ENCODE results near the gene THOP1. TPM values are rescaled to one million over a fixed set of nuclear protein-coding genes. Genes with fewer than 3 reads are reported as not detected.

The THOP1 gene
- total and polyA plus RNA-seq, 10 of the 15 experiments (the other 5 are each of a cell fraction or from before 2014, with no cell fraction given): 1.9 to 270 (median 169) TPM

DNA sequence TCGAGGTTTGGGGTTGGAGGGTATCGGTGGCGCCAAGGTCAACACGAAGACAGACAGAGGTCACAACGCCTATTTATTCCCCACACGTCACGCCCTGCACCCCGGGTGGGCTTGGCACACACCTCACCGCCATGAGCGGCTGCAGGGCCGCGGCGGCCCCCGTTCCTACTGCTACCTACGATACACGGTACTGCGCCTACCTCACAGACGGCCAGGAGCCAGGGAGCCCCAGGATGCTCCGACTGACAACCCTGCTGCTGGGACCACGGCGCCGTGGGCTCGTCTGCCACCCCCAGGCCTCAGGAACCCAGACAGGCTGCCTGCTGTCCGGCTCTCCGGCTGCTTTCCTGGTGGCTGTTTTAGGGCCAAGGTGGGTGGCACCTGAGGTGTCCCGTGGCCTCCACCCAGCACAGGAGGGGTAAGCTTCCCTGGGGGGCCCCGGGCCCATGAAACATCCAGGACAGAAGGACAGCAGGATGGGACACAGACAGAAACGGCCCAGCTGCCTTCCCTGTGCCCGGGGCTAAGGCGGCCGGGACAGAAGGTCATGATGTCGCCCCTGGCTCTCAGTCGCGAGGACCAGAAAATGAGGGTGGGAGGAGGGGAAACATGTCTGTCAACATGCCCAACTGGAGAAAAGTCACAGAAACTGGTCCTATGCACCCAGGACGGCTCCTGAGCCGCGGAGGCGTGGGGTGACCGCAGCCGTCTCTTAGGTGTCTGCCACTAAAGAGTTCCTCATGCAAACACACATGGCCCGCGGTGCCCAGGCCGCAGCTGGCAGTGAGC is 30.4 kb upstream of the THOP1 start:
- SMC1A ChIA-PET (ENCODE audit: uncharacterized antibody, unreplicated experiment): no interaction called here
- Histone ChIP-seq H3K79me2 (ENCODE audit: control insufficient read depth, insufficient read depth, low read length) (no peaks in the 10 kb centered on the region), H3K4me1 (ENCODE audit: control insufficient read depth, insufficient read depth, low read length) (no peaks in the 10 kb centered on the region; the same call in 1 of the 2 replicates), H3K9ac (ENCODE audit: control insufficient read depth, insufficient read depth, low read length) (no peak overlapping the region), H3K9me3 (replicated peaks; ENCODE audit: control insufficient read depth, insufficient read depth, low read length) (no peaks in the 10 kb centered on the region), H4K20me1 (ENCODE audit: control insufficient read depth, insufficient read depth) (no peaks in the 10 kb centered on the region), H3K27me3 (replicated peaks in 1 of 2; ENCODE audit: control insufficient read depth in 2 of 2, insufficient read depth in 2 of 2, low read length in 1 of 2) (no peaks in the 10 kb centered on the region), H3K36me3 (ENCODE audit: control insufficient read depth in 2 of 2, insufficient read depth in 2 of 2, low read length in 1 of 2) (peaks cover 8 to 18% of the 10 kb centered on the region in 2 experiments; a peak in 3 of 4 replicates), H3K27ac (ENCODE audit: control insufficient read depth, insufficient read depth) (no peak overlapping the region), H3K4me2 (ENCODE audit: control insufficient read depth, insufficient read depth) (no peak overlapping the region), H2AFZ (ENCODE audit: control insufficient read depth, low read depth, low read length) (no peak overlapping the region), H3K4me3 (no peak overlapping the region)
- FAIRE-seq (no peak), DNase-seq (ENCODE audit: low read depth, low spot score) (no peak), ATAC-seq (no peak)
- TSS peak; percentile 45 for BruUV-seq (replicated peaks)
- intact Hi-C loops (cut with micrococcal nuclease; ENCODE audit: unreplicated experiment): no loop called here
- TF ChIP-seq POLR2A (IDR thresholded peaks at IDR 0.05; ENCODE audit: low read depth, low read length): 0 out of 2 replicates have a peak, but pooled peaks have one; percentile 20
- TF ChIP-seq, protein P1, sequence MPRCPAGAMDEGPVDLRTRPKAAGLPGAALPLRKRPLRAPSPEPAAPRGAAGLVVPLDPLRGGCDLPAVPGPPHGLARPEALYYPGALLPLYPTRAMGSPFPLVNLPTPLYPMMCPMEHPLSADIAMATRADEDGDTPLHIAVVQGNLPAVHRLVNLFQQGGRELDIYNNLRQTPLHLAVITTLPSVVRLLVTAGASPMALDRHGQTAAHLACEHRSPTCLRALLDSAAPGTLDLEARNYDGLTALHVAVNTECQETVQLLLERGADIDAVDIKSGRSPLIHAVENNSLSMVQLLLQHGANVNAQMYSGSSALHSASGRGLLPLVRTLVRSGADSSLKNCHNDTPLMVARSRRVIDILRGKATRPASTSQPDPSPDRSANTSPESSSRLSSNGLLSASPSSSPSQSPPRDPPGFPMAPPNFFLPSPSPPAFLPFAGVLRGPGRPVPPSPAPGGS (IDR thresholded peaks at IDR 0.05; ENCODE audit: borderline replicate concordance, insufficient read depth, low read depth, low read length, poor library complexity, severe bottlenecking): no peak
- POLR2A ChIA-PET: no interaction called here
- in situ Hi-C loops (cut with MboI): loop anchor here (5.0 kb wide), 1 partner anchor 288 kb away; no protein-coding TSS in a partner anchor
- CTCF ChIA-PET: interaction anchor here (1.0 kb wide), 1 partner anchor 107 kb away, joined by 3 read pairs; no protein-coding TSS in a partner anchor
- RAD21 ChIA-PET (ENCODE audit: unreplicated experiment): no interaction called here
- 90% methylated on average over 43 of the region's 43 CpGs for WGBS (ENCODE audit: insufficient coverage, insufficient replicate concordance, low lambda C conversion rate, missing lambda C conversion rate)

DNA sequence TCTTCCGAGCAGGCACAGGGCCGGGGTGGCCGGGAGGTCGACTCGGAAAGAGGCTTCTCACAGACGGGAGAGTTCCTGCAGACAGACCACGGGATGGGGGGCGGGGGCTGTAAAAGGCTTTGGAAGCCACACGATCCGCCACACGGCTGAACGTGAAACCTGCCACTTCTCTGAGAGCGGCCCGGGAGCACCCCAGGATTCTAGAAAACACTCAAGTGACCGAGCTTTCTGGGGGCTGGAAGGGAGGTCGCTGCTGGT is 29.9 kb upstream of the THOP1 start:
- ChIA-PET RAD21 (ENCODE audit: unreplicated experiment) (no interaction called here), SMC1A (ENCODE audit: uncharacterized antibody, unreplicated experiment) (no interaction called here), CTCF (no interaction called here), POLR2A (no interaction called here)
- H3K27me3 ChIP-seq (replicated peaks in 1 of 2; ENCODE audit: control insufficient read depth in 2 of 2, insufficient read depth in 2 of 2, low read length in 1 of 2): no peaks in the 10 kb centered on the region
- no peaks in the 10 kb centered on the region for H3K9me3 ChIP-seq (replicated peaks; ENCODE audit: control insufficient read depth, insufficient read depth, low read length)
- no peak for ATAC-seq
- BruUV-seq (replicated peaks): no TSS peak
- no peak for DNase-seq (ENCODE audit: low read depth, low spot score)
- intact Hi-C loops (cut with micrococcal nuclease; ENCODE audit: unreplicated experiment) (no loop called here), in situ Hi-C loops (cut with MboI) (no loop called here)
- no peak overlapping the region for H2AFZ ChIP-seq (ENCODE audit: control insufficient read depth, low read depth, low read length)
- WGBS (ENCODE audit: insufficient coverage, insufficient replicate concordance, low lambda C conversion rate, missing lambda C conversion rate): 97% methylated on average over 16 of the region's 16 CpGs
- no peak overlapping the region for H3K4me3 ChIP-seq
- no peaks in the 10 kb centered on the region for H4K20me1 ChIP-seq (ENCODE audit: control insufficient read depth, insufficient read depth)
- H3K36me3 ChIP-seq (ENCODE audit: control insufficient read depth in 2 of 2, insufficient read depth in 2 of 2, low read length in 1 of 2): peaks cover 8 to 18% of the 10 kb centered on the region in 2 experiments; a peak in 3 of 4 replicates
- no peaks in the 10 kb centered on the region; the same call in 1 of the 2 replicates for H3K4me1 ChIP-seq (ENCODE audit: control insufficient read depth, insufficient read depth, low read length)
- no peak overlapping the region for H3K9ac ChIP-seq (ENCODE audit: control insufficient read depth, insufficient read depth, low read length)
- no peak overlapping the region for H3K4me2 ChIP-seq (ENCODE audit: control insufficient read depth, insufficient read depth)
- no peak for FAIRE-seq
- no peaks in the 10 kb centered on the region for H3K79me2 ChIP-seq (ENCODE audit: control insufficient read depth, insufficient read depth, low read length)
- H3K27ac ChIP-seq (ENCODE audit: control insufficient read depth, insufficient read depth): no peak overlapping the region
- TF ChIP-seq, protein P2, sequence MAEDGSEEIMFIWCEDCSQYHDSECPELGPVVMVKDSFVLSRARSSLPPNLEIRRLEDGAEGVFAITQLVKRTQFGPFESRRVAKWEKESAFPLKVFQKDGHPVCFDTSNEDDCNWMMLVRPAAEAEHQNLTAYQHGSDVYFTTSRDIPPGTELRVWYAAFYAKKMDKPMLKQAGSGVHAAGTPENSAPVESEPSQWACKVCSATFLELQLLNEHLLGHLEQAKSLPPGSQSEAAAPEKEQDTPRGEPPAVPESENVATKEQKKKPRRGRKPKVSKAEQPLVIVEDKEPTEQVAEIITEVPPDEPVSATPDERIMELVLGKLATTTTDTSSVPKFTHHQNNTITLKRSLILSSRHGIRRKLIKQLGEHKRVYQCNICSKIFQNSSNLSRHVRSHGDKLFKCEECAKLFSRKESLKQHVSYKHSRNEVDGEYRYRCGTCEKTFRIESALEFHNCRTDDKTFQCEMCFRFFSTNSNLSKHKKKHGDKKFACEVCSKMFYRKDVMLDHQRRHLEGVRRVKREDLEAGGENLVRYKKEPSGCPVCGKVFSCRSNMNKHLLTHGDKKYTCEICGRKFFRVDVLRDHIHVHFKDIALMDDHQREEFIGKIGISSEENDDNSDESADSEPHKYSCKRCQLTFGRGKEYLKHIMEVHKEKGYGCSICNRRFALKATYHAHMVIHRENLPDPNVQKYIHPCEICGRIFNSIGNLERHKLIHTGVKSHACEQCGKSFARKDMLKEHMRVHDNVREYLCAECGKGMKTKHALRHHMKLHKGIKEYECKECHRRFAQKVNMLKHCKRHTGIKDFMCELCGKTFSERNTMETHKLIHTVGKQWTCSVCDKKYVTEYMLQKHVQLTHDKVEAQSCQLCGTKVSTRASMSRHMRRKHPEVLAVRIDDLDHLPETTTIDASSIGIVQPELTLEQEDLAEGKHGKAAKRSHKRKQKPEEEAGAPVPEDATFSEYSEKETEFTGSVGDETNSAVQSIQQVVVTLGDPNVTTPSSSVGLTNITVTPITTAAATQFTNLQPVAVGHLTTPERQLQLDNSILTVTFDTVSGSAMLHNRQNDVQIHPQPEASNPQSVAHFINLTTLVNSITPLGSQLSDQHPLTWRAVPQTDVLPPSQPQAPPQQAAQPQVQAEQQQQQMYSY (CRISPR knock-in tag; IDR thresholded peaks at IDR 0.05): no peak
- TF ChIP-seq ZNF384 (IDR thresholded peaks at IDR 0.05; ENCODE audit: borderline replicate concordance, low read depth, low read length) (no peak), SMAD5 (IDR thresholded peaks at IDR 0.05; ENCODE audit: low read depth) (no peak), STAT3 (IDR thresholded peaks at IDR 0.05; ENCODE audit: low read depth, low read length) (no peak), RELA (IDR thresholded peaks at IDR 0.05; ENCODE audit: borderline replicate concordance, partially characterized antibody) (no peak), CBX3 (IDR thresholded peaks at IDR 0.05; ENCODE audit: borderline replicate concordance, low read depth) (no peak), SRF (IDR thresholded peaks at IDR 0.05; ENCODE audit: low read depth in 2 of 2, low read length in 2 of 2) (no peak)
- TF ChIP-seq, protein P3, sequence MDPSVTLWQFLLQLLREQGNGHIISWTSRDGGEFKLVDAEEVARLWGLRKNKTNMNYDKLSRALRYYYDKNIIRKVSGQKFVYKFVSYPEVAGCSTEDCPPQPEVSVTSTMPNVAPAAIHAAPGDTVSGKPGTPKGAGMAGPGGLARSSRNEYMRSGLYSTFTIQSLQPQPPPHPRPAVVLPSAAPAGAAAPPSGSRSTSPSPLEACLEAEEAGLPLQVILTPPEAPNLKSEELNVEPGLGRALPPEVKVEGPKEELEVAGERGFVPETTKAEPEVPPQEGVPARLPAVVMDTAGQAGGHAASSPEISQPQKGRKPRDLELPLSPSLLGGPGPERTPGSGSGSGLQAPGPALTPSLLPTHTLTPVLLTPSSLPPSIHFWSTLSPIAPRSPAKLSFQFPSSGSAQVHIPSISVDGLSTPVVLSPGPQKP (IDR thresholded peaks at IDR 0.05; ENCODE audit: low read depth, low read length): no peak

All from GM12878 (cell line).